Measurements from ENCODE around the gene CCDC82. TPM values are rescaled to one million over a fixed set of nuclear protein-coding genes. Genes with fewer than 3 reads are reported as not detected.
A peak's percentile ranks its signal among the peaks of the same experiment; 100 is the strongest.

CCDC82 gene
- total RNA-seq, 2 experiments from 2014 or later = 34.0 to 38.0 TPM

- ChIA-PET CTCF (no interaction called here), POLR2A (no interaction called here)
- H3K27me3 Mint-ChIP-seq = no peaks in the 10 kb centered on the region
- peak overlapping the region; percentile 89 for H3K4me3 Mint-ChIP-seq
- H3K27ac Mint-ChIP-seq = no peak overlapping the region
- H3K4me1 Mint-ChIP-seq = peaks cover 51% of the 10 kb centered on the region
- DNase-seq = no peak
- peaks cover 16% of the 10 kb centered on the region for H3K36me3 Mint-ChIP-seq (ENCODE audit: low read depth)
- no peaks in the 10 kb centered on the region for H3K9me3 Mint-ChIP-seq
Measured at GRCh38 chr11:96391698-96392307, 2.1 kb upstream of the CCDC82 start.

GRCh38 chr11:96390488-96390792 is 728 bp upstream of the CCDC82 start:
- Mint-ChIP-seq H3K4me1 (peaks cover 56% of the 10 kb centered on the region), H3K36me3 (ENCODE audit: low read depth) (peaks cover 22% of the 10 kb centered on the region), H3K27me3 (no peaks in the 10 kb centered on the region), H3K4me3 (peak overlapping the region; percentile 89), H3K9me3 (no peaks in the 10 kb centered on the region), H3K27ac (peak overlapping the region; percentile 95)
- POLR2A ChIA-PET = interaction anchor here (0.6 to 1.6 kb wide), 4 partner anchors 19 to 602 kb away, joined by 3 to 7 read pairs (median 4); partner anchors contain the start of gene MAML2
- no peak for DNase-seq
- CTCF ChIA-PET = interaction anchor here (0.8 to 3.0 kb wide), 3 partner anchors 20 to 145 kb away, joined by 3 to 20 read pairs (median 3); partner anchors contain the start of gene MAML2

- Mint-ChIP-seq H3K4me3 (peak overlapping the region; percentile 89), H3K36me3 (ENCODE audit: low read depth) (peaks cover 32% of the 10 kb centered on the region), H3K27me3 (no peaks in the 10 kb centered on the region), H3K9me3 (no peaks in the 10 kb centered on the region), H3K27ac (peak overlapping the region; percentile 95), H3K4me1 (peaks cover 62% of the 10 kb centered on the region)
- POLR2A ChIA-PET = interaction anchor here (0.7 to 1.6 kb wide), 2 partner anchors 18 to 46 kb away, joined by 3 read pairs; partner anchors contain the start of gene MAML2
- CTCF ChIA-PET = interaction anchor here (0.6 to 3.0 kb wide), 7 partner anchors 18 to 598 kb away, joined by 3 to 20 read pairs (median 3); partner anchors contain the start of gene MAML2
- no peak for DNase-seq
Measured at GRCh38 chr11:96388891-96389719, 607 bp downstream of the CCDC82 start.

- POLR2A ChIA-PET = interaction anchor here (0.6 kb wide), 1 partner anchor 601 kb away, joined by 4 read pairs; no protein-coding TSS in a partner anchor
- Mint-ChIP-seq H3K27ac (no peak overlapping the region), H3K4me1 (peaks cover 40% of the 10 kb centered on the region), H3K9me3 (no peaks in the 10 kb centered on the region), H3K27me3 (no peaks in the 10 kb centered on the region), H3K36me3 (ENCODE audit: low read depth) (peaks cover 43% of the 10 kb centered on the region), H3K4me3 (no peak overlapping the region)
- no peak for DNase-seq
- CTCF ChIA-PET = interaction anchor here (1.1 kb wide), 1 partner anchor 42 kb away, joined by 3 read pairs; the partner anchor contains the start of gene MAML2
Measured at GRCh38 chr11:96385187-96385586, 4.5 kb downstream of the CCDC82 start.

- Mint-ChIP-seq H3K36me3 (ENCODE audit: low read depth) (peaks cover 50% of the 10 kb centered on the region), H3K4me3 (peak overlapping the region; percentile 33), H3K9me3 (no peaks in the 10 kb centered on the region), H3K27ac (peak overlapping the region; percentile 76), H3K4me1 (peaks cover 40% of the 10 kb centered on the region), H3K27me3 (no peaks in the 10 kb centered on the region)
- CTCF ChIA-PET = interaction anchor here (0.7 to 1.1 kb wide), 2 partner anchors 11 to 41 kb away, joined by 3 to 4 read pairs; partner anchors contain the start of gene MAML2
- DNase-seq = no peak
- POLR2A ChIA-PET = interaction anchor here (0.6 kb wide), 1 partner anchor 196 kb away, joined by 3 read pairs; no protein-coding TSS in a partner anchor
Measured at GRCh38 chr11:96384156-96384555, 5.6 kb downstream of the CCDC82 start.

- peaks cover 42% of the 10 kb centered on the region for H3K36me3 Mint-ChIP-seq (ENCODE audit: low read depth)
- ChIA-PET CTCF (no interaction called here), POLR2A (no interaction called here)
- H3K27me3 Mint-ChIP-seq = no peaks in the 10 kb centered on the region
- H3K9me3 Mint-ChIP-seq = no peaks in the 10 kb centered on the region
- DNase-seq = no peak
- H3K27ac Mint-ChIP-seq = no peak overlapping the region
- peaks cover 5% of the 10 kb centered on the region for H3K4me1 Mint-ChIP-seq
- H3K4me3 Mint-ChIP-seq = no peak overlapping the region
Measured at GRCh38 chr11:96376796-96377195, 12.9 kb downstream of the CCDC82 start.

- no peak overlapping the region for H3K4me3 Mint-ChIP-seq
- no peak for DNase-seq
- ChIA-PET POLR2A (no interaction called here), CTCF (no interaction called here)
- H3K27ac Mint-ChIP-seq = no peak overlapping the region
- peaks cover 6% of the 10 kb centered on the region for H3K9me3 Mint-ChIP-seq
- H3K4me1 Mint-ChIP-seq = peaks cover 5% of the 10 kb centered on the region
- H3K27me3 Mint-ChIP-seq = no peaks in the 10 kb centered on the region
- H3K36me3 Mint-ChIP-seq (ENCODE audit: low read depth) = peaks cover 33% of the 10 kb centered on the region
Measured at GRCh38 chr11:96373826-96374225, 15.9 kb downstream of the CCDC82 start.

GRCh38 chr11:96367342-96367741 is 22.4 kb downstream of the CCDC82 start:
- no peak for DNase-seq
- Mint-ChIP-seq H3K36me3 (ENCODE audit: low read depth) (peaks cover 37% of the 10 kb centered on the region), H3K27me3 (no peaks in the 10 kb centered on the region), H3K9me3 (peaks cover 6% of the 10 kb centered on the region), H3K4me3 (no peak overlapping the region), H3K27ac (no peak overlapping the region), H3K4me1 (no peaks in the 10 kb centered on the region)
- ChIA-PET POLR2A (no interaction called here), CTCF (interaction anchor here (0.6 kb wide), 1 partner anchor 1140 kb away, joined by 3 read pairs; no protein-coding TSS in a partner anchor)

- Mint-ChIP-seq H3K36me3 (ENCODE audit: low read depth) (peaks cover 33% of the 10 kb centered on the region), H3K27ac (no peak overlapping the region), H3K9me3 (peaks cover 6% of the 10 kb centered on the region), H3K4me1 (no peaks in the 10 kb centered on the region), H3K27me3 (no peaks in the 10 kb centered on the region), H3K4me3 (no peak overlapping the region)
- CTCF ChIA-PET = interaction anchor here (0.6 to 1.1 kb wide), 2 partner anchors 24 to 379 kb away, joined by 3 read pairs; partner anchors contain the start of gene MAML2
- DNase-seq = no peak
- POLR2A ChIA-PET = no interaction called here
Measured at GRCh38 chr11:96366024-96366423, 23.7 kb downstream of the CCDC82 start.

GRCh38 chr11:96365493-96365892 is 24.2 kb downstream of the CCDC82 start:
- H3K36me3 Mint-ChIP-seq (ENCODE audit: low read depth) = peaks cover 30% of the 10 kb centered on the region
- H3K27ac Mint-ChIP-seq = no peak overlapping the region
- no peak overlapping the region for H3K4me3 Mint-ChIP-seq
- H3K9me3 Mint-ChIP-seq = peaks cover 6% of the 10 kb centered on the region
- H3K4me1 Mint-ChIP-seq = no peaks in the 10 kb centered on the region
- no peak for DNase-seq
- H3K27me3 Mint-ChIP-seq = no peaks in the 10 kb centered on the region
- POLR2A ChIA-PET = no interaction called here
- CTCF ChIA-PET = interaction anchor here (0.6 to 1.1 kb wide), 3 partner anchors 23 to 1243 kb away, joined by 3 read pairs; partner anchors contain the start of gene MAML2

- peaks cover 33% of the 10 kb centered on the region for H3K36me3 Mint-ChIP-seq (ENCODE audit: low read depth)
- H3K9me3 Mint-ChIP-seq = no peaks in the 10 kb centered on the region
- CTCF ChIA-PET = interaction anchor here (1.1 kb wide), 1 partner anchor 18 kb away, joined by 6 read pairs; no protein-coding TSS in a partner anchor
- H3K27me3 Mint-ChIP-seq = no peaks in the 10 kb centered on the region
- no peak overlapping the region for H3K4me3 Mint-ChIP-seq
- no peak overlapping the region for H3K27ac Mint-ChIP-seq
- H3K4me1 Mint-ChIP-seq = peaks cover 20% of the 10 kb centered on the region
- POLR2A ChIA-PET = no interaction called here
- no peak for DNase-seq
Measured at GRCh38 chr11:96361778-96362177, 27.9 kb downstream of the CCDC82 start.

GRCh38 chr11:96358321-96358720 is 31.4 kb downstream of the CCDC82 start:
- peaks cover 20% of the 10 kb centered on the region for H3K4me1 Mint-ChIP-seq
- H3K9me3 Mint-ChIP-seq = no peaks in the 10 kb centered on the region
- POLR2A ChIA-PET = no interaction called here
- peaks cover 55% of the 10 kb centered on the region for H3K36me3 Mint-ChIP-seq (ENCODE audit: low read depth)
- H3K27ac Mint-ChIP-seq = peak overlapping the region; percentile 50
- no peaks in the 10 kb centered on the region for H3K27me3 Mint-ChIP-seq
- no peak overlapping the region for H3K4me3 Mint-ChIP-seq
- CTCF ChIA-PET = interaction anchor here (1.8 kb wide), 1 partner anchor 15 kb away, joined by 15 read pairs; the partner anchor contains the start of gene MAML2
- DNase-seq = no peak

- POLR2A ChIA-PET = no interaction called here
- Mint-ChIP-seq H3K4me3 (no peak overlapping the region), H3K9me3 (no peaks in the 10 kb centered on the region), H3K27ac (peak overlapping the region; percentile 32), H3K4me1 (peaks cover 20% of the 10 kb centered on the region), H3K36me3 (ENCODE audit: low read depth) (peaks cover 54% of the 10 kb centered on the region), H3K27me3 (no peaks in the 10 kb centered on the region)
- CTCF ChIA-PET = interaction anchor here (0.6 to 1.8 kb wide), 2 partner anchors 15 to 534 kb away, joined by 4 to 15 read pairs; partner anchors contain the start of gene MAML2
- no peak for DNase-seq
Measured at GRCh38 chr11:96357794-96358193, 31.9 kb downstream of the CCDC82 start.

Data from activated CD4-positive, alpha-beta T cell treated with anti-CD3 and anti-CD28 coated beads, Interleukin-2, amount 10 ng/mL, durations not matched to agents 7 days and 5 days (primary cell).